Colonic mucosa (tissue), 4 donors: ENCODE measurements around the gene LRIT3. TPM values are rescaled to one million over a fixed set of nuclear protein-coding genes. Genes with fewer than 3 reads are reported as not detected.

Source experiments
- DNase-seq: peaks from one replicate; pipeline ENCODE4 v3.0.0-alpha.2; 2020
- H3K27ac ChIP-seq: fragments of 200-600 bp; one replicate; pipeline ENCODE4 v1.8.0; 2021
- H3K27me3 ChIP-seq: fragments of 200-600 bp; one replicate; pipeline ENCODE4 v1.8.0; 2021
- H3K36me3 ChIP-seq: fragments of 200-600 bp; one replicate; pipeline ENCODE4 v1.8.0; 2021
- H3K4me1 ChIP-seq: fragments of 200-600 bp; one replicate; pipeline ENCODE4 v1.8.0; 2021; ENCODE audit warnings: mild to moderate bottlenecking
- H3K4me3 ChIP-seq: fragments of 200-600 bp; one replicate; pipeline ENCODE4 v1.8.0; 2021
- H3K9ac ChIP-seq, 2 donors: one replicate each; pipeline ENCODE4 v1.7.0; 2013; ENCODE audit warnings: control low read depth in 2 of 2, low read depth in 2 of 2, low read length in 2 of 2
- H3K9me3 ChIP-seq: fragments of 200-600 bp; one replicate; pipeline ENCODE4 v1.8.0; 2021
- intact Hi-C: fragments of 100-400 bp; cut with DNase I; formaldehyde crosslinking; loops from one replicate; pipeline ENCODE4 v1.14.1; 2022
- total RNA-seq, 2 donors: library from RNA; stranded (reverse); fragmentation: NEBNext Ultra II Directional in 1 of 2; extraction: Animal tissue kit (Norgen Biotek cat#: 25700) in 1 of 2; gene quantifications; one replicate each; pipeline ENCODE4 v1.2.1, GENCODE V29; 2021
- TF ChIP-seq, protein P1 (sequence below): fragments of 200-600 bp; IDR thresholded peaks from one replicate; pipeline ENCODE4 v1.8.0; 2022; ENCODE audit warnings: antibody characterized with exemption, mild to moderate bottlenecking
- donor health status: healthy.
- donor health status: DM: no; HTN: no; CAD: no.
- donor health status: DM: no; HTN: no; CAD: no.

The LRIT3 gene
- total RNA-seq, 2 donors from 2014 or later = 0.15 TPM; not detected in 1

DNA sequence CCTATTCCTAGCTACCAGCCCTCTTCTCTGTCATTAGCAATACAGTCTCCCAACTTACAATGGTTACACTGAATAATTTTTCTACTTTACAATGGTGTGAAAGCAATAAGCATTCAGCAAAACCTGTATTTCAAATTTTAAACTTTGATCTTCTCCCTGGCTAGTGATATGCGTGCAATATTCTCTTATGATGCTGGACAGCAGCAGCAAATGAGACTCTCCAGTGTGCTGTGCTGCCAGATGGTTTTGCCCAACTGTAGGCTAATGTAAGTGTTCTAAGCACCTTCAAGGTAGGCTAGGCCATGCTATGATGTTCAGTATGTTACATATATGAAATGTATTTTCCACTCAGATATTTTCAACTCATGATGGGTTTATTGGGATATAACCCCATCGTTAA lies 38.3 kb upstream of the LRIT3 start:
- no peak overlapping the region for H3K4me3 ChIP-seq
- no peaks in the 10 kb centered on the region for H3K36me3 ChIP-seq
- H3K4me1 ChIP-seq = no peaks in the 10 kb centered on the region
- H3K9ac ChIP-seq = no peak overlapping the region
- H3K27me3 ChIP-seq = no peaks in the 10 kb centered on the region
- DNase-seq = no peak
- TF ChIP-seq, protein P1, sequence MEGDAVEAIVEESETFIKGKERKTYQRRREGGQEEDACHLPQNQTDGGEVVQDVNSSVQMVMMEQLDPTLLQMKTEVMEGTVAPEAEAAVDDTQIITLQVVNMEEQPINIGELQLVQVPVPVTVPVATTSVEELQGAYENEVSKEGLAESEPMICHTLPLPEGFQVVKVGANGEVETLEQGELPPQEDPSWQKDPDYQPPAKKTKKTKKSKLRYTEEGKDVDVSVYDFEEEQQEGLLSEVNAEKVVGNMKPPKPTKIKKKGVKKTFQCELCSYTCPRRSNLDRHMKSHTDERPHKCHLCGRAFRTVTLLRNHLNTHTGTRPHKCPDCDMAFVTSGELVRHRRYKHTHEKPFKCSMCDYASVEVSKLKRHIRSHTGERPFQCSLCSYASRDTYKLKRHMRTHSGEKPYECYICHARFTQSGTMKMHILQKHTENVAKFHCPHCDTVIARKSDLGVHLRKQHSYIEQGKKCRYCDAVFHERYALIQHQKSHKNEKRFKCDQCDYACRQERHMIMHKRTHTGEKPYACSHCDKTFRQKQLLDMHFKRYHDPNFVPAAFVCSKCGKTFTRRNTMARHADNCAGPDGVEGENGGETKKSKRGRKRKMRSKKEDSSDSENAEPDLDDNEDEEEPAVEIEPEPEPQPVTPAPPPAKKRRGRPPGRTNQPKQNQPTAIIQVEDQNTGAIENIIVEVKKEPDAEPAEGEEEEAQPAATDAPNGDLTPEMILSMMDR = no peak
- no peaks in the 10 kb centered on the region for H3K9me3 ChIP-seq
- H3K27ac ChIP-seq = no peak overlapping the region
- intact Hi-C loops = loop anchor here (5.0 to 10.0 kb wide), 2 partner anchors 245 to 382 kb away; partner anchors contain the start of gene MCUB

DNA sequence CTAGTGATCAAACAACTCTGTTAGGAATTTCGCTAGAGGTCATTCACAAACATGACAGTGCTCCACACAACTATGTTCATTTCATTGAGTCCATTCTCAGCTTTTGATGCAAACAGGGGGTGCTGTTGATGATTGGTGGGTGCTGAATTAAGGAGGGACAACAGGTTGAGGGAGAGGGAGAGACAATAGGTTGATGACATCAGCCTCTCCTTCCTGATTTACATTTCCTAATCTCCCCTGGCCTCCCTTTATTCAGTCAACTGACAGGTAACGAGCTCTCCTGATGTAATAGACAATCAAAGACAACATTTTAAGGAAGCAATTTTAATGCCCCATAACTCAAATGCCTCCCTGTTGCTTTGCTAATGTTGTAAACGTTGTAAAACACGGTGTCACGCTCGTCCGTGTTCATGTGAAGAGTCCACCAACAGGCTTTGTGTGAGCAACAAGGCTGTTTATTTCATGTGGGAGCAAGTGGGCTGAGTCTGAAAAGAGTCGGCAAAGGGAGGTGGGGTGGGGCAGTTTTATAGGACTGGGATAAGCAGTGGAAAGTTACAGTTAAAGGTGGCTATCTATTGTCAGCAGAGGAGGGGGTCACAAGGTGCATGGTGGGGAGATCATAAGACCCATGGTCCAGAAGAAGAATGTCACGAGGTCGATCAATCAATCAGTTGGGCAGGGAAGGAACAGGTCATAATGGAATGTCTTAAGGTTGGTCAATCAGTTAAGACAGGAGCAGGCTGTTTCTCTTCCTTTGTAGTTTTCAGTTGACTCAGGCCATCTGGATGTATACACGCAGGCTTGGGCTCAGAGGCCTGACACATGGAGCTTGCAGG lies 37.1 kb upstream of the LRIT3 start:
- Histone ChIP-seq H3K9ac (no peak overlapping the region), H3K36me3 (no peaks in the 10 kb centered on the region), H3K4me1 (no peaks in the 10 kb centered on the region), H3K27ac (no peak overlapping the region), H3K27me3 (no peaks in the 10 kb centered on the region), H3K9me3 (no peaks in the 10 kb centered on the region), H3K4me3 (no peak overlapping the region)
- DNase-seq = peak; percentile 57
- intact Hi-C loops = loop anchor here (10.0 kb wide), 1 partner anchor 246 kb away; the partner anchor contains the start of gene MCUB
- TF ChIP-seq, protein P1 = no peak

DNA sequence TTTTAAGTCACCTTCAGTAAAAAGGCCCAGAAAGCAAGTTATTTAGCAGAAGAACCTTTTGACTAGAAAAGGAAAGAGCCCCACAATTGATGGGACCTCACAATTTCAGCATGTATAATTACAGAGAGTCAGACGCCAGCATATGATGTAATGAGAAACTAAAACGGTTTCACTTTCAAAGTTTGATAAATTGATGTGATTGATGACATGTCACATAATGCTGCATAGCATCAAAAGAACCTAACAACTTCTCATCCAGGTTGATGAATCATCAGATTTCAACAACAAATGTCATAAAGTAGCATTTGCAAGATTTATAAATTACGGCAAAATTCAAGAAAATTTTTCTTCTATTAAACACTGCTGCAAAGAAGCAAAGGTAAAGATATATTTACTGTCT lies 36.2 kb upstream of the LRIT3 start:
- DNase-seq = no peak
- no peaks in the 10 kb centered on the region for H3K36me3 ChIP-seq
- intact Hi-C loops = loop anchor here (10.0 kb wide), 1 partner anchor 247 kb away; the partner anchor contains the start of gene MCUB
- H3K27me3 ChIP-seq = no peaks in the 10 kb centered on the region
- TF ChIP-seq, protein P1 = no peak
- no peak overlapping the region for H3K9ac ChIP-seq
- H3K9me3 ChIP-seq = no peaks in the 10 kb centered on the region
- H3K27ac ChIP-seq = no peak overlapping the region
- H3K4me1 ChIP-seq = peaks cover 3% of the 10 kb centered on the region
- H3K4me3 ChIP-seq = no peak overlapping the region

DNA sequence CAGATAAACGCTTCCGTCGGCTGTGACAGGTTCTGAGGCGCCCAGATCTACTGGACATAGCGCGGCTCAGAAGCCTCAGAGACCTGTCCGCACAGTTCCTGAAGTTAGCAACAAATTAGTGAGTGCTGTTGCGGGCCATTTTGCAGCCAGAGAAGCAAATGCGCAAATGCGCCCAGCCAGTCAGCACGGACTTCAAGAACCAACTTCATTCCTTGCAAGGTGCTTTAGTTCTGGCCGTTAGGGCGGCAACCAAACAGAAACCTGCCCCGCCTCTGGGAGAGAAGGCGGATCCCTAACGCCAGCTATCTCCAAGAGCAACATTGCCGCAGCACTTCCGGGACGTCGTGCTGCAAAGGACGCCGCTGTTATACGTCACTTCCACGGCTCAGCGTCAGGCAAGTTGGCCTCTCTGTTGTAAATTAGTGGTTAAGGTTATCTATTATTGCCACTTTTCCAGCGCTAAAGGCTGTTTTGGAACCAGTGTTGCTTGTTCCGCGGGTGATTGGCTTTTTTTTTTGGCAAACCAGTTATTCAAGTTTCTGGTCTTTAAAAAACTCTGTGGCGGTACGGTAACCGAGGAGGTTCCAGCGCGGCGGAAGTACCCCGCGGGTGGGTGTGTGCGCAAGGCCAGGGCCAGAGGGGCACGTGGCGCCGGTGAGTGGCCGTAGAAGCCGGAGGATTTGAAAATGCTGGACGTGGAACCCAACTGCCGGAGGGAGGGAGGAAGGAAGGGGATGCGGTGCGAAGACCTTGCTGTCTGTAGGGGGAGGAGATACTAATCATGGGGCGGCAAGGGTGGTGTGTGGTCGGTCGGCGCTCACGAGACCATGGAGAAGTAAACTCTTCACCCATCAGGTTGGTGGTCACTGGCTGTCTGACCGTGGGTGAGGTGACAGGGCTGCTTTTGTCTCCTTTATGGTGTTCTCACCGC lies 32.5 kb upstream of the LRIT3 start, which contains the start of gene GAR1:
Gene GAR1 (plus strand): TSS at position 612 of the 931 bp plus-strand sequence. CDS start 403 bp downstream, outside the sequence.
- peak within 1 kb of the TSS; percentile 65 for H3K4me3 ChIP-seq
- TF ChIP-seq, protein P1 = no peak
- H3K36me3 ChIP-seq = no peaks in the 10 kb centered on the region
- H3K9me3 ChIP-seq = no peaks in the 10 kb centered on the region
- peak within 1 kb of the TSS; percentile 78 for H3K27ac ChIP-seq
- peaks cover 8% of the 10 kb centered on the region for H3K4me1 ChIP-seq
- peak within 1 kb of the TSS; percentile 76 to 80 for H3K9ac ChIP-seq
- no peaks in the 10 kb centered on the region for H3K27me3 ChIP-seq
- peak; percentile 96 for DNase-seq
- intact Hi-C loops = loop anchor here (5.0 to 10.0 kb wide), 2 partner anchors 251 to 383 kb away; partner anchors contain the start of genes MCUB and SEC24B

DNA sequence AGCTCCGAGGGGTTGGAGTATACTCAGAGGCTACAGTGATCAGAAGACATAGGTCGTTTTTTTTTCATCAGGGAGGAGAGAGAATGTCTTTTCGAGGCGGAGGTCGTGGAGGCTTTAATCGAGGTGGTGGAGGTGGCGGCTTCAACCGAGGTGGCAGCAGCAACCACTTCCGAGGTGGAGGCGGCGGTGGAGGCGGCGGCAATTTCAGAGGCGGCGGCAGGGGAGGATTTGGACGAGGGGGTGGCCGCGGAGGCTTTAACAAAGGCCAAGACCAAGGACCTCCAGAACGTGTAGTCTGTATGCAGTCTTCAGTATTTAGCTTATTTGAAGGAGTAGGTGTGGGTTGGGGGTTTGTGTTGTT lies 31.8 kb upstream of the LRIT3 start:
- intact Hi-C loops = loop anchor here (5.0 to 10.0 kb wide), 2 partner anchors 251 to 384 kb away; partner anchors contain the start of genes MCUB and SEC24B
- TF ChIP-seq, protein P1 = no peak

More for the DNA sequence above, 31.8 kb upstream of the LRIT3 start:
- Histone ChIP-seq H3K27me3 (no peaks in the 10 kb centered on the region), H3K27ac (peak overlapping the region; percentile 78), H3K4me1 (peaks cover 8% of the 10 kb centered on the region), H3K36me3 (no peaks in the 10 kb centered on the region), H3K9ac (peak overlapping the region; percentile 76 to 80), H3K4me3 (peak overlapping the region; percentile 65), H3K9me3 (no peaks in the 10 kb centered on the region)
- peak; percentile 29 for DNase-seq
